Suprapubic skin (tissue), 3 donors: ENCODE data around the gene AIG1.

ENCODE experiments used
- POLR2A ChIP-seq, 2 donors: fragments of 450-650 bp; IDR thresholded peaks; one replicate each; pipeline ENCODE4 v1.6.1; 2017; ENCODE audit warnings: antibody characterized with exemption in 2 of 2, mild to moderate bottlenecking in 2 of 2, moderate library complexity in 2 of 2
- TF ChIP-seq, protein P1 (sequence below), 2 donors: fragments of 200-600 bp in 1 of 2; fragments of 450-650 bp in 1 of 2; sonication (generic) in 1 of 2; IDR thresholded peaks; one replicate each; pipeline ENCODE4 v1.5.1; 2016 to 2019; ENCODE audit warnings: antibody characterized with exemption in 2 of 2, mild to moderate bottlenecking in 1 of 2, moderate library complexity in 1 of 2

DNA sequence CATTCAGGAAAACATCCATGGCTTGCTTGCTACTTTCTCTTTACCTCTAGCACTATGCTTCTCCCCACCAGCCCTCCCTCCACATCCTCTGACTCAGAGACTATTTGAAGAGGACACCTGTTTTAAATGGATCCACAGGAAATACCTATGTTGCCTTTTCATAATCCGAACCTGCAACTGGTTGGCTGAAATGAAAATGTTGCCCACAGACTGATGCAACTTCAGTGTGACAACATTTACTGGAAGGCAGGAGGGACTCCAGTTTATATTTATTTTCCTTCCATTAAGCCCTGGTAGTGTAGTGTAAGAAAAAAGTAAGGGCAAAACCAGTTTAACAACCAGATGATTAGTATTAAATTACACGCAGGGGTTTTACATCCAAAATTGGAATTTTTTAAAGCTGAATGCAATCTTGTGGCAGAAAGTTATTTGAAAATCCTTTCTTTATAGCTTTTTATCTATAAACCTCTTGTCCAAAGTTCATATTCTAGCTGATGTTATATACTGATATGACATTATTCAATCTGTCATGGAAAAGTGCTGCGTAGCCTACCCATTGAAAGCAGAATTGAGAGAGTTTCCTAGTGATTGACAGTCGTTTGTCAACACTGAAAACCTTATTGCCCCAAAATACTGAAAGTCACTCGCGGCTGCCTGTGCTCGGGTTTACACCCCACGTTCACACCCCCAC is 881 bp upstream of the AIG1 start:
- TF ChIP-seq, protein P1, sequence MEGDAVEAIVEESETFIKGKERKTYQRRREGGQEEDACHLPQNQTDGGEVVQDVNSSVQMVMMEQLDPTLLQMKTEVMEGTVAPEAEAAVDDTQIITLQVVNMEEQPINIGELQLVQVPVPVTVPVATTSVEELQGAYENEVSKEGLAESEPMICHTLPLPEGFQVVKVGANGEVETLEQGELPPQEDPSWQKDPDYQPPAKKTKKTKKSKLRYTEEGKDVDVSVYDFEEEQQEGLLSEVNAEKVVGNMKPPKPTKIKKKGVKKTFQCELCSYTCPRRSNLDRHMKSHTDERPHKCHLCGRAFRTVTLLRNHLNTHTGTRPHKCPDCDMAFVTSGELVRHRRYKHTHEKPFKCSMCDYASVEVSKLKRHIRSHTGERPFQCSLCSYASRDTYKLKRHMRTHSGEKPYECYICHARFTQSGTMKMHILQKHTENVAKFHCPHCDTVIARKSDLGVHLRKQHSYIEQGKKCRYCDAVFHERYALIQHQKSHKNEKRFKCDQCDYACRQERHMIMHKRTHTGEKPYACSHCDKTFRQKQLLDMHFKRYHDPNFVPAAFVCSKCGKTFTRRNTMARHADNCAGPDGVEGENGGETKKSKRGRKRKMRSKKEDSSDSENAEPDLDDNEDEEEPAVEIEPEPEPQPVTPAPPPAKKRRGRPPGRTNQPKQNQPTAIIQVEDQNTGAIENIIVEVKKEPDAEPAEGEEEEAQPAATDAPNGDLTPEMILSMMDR (IDR thresholded peaks at IDR 0.05), result no peak
- no peak for TF ChIP-seq POLR2A (IDR thresholded peaks at IDR 0.05)
